Measurements from ENCODE around the gene VPS29.
"Not testable (repeated sequence)": the region's sequence is repeated elsewhere in the genome, so short reads cannot be mapped to it uniquely, and the experiment has no call there.

Gene VPS29

GRCh38 chr12:110501752-110502738, at the start of gene VPS29, which contains the start of gene RAD9B:
VPS29 (minus strand) TSS chr12:110502111; CDS start chr12:110502051, 60 bp downstream.
RAD9B (plus strand) TSS chr12:110502331; CDS start chr12:110502338, 7 bp downstream.
- H3K36me3 ChIP-seq (replicated peaks) = peaks cover 4% of the 10 kb centered on the region
- H3K4me1 ChIP-seq = peaks cover 21% of the 10 kb centered on the region
- DNase-seq (ENCODE audit: low spot score in 2 of 2) = peak; percentile 97 to 99
- H3K9me3 ChIP-seq = no peaks in the 10 kb centered on the region
- in situ Hi-C loops (cut with MboI; ENCODE audit: low sequenced_read_pairs) = no loop called here
- H3K27me3 ChIP-seq (ENCODE audit: low read depth) = no peaks in the 10 kb centered on the region
- peak within 1 kb of the TSS; percentile 93 for H3K4me3 ChIP-seq

DNA sequence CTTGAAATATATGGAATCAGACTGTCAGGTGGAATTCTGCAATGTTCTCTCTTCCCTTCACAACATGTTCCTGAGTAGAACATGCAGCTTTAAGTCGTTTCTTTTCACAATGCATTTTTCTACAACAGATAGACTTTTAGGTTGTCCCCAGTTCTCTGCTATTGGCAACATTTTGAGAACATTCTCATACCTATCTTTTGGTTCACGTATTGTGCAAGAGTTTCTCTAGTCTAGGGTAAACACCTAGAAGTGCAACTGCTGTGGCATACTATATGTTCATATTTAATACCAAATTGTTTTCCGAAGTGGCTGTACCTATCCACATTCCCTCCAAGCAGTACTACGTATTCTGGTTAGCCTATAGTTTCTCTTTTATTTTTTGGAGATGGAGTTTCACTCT, 49.1 kb upstream of the VPS29 start:
- in situ Hi-C loops (cut with MboI; ENCODE audit: low sequenced_read_pairs) = no loop called here
- DNase-seq (ENCODE audit: low spot score in 2 of 2) = no peak
- Histone ChIP-seq H3K9me3 (no peaks in the 10 kb centered on the region), H3K4me3 (no peak overlapping the region), H3K4me1 (peaks cover 6% of the 10 kb centered on the region), H3K36me3 (replicated peaks) (peaks cover 15% of the 10 kb centered on the region), H3K27me3 (ENCODE audit: low read depth) (no peaks in the 10 kb centered on the region)

DNA sequence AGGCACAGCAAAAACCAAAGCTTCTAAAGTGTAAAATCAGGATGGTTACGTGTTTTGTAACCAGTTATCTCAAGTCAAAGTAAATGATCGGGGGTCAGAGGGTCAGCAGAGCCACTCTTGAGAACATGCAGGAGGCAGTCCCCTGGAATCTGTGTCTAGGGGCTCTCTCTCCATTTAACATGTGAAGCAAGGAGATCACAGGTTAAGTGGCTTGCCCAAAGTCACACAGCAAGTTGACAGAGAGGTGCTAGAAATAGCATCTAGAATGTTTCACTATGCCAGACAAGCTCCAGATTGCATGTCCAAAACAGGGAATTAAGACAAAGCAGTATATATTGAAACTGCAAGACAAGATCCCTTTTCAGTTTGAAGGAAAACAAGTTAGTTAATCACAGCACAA, 47.8 kb upstream of the VPS29 start:
- Histone ChIP-seq H3K4me3 (no peak overlapping the region), H3K4me1 (no peaks in the 10 kb centered on the region), H3K36me3 (replicated peaks) (peaks cover 23% of the 10 kb centered on the region), H3K27me3 (ENCODE audit: low read depth) (no peaks in the 10 kb centered on the region), H3K9me3 (no peaks in the 10 kb centered on the region)
- in situ Hi-C loops (cut with MboI; ENCODE audit: low sequenced_read_pairs) = no loop called here
- DNase-seq (ENCODE audit: low spot score in 2 of 2) = no peak

DNA sequence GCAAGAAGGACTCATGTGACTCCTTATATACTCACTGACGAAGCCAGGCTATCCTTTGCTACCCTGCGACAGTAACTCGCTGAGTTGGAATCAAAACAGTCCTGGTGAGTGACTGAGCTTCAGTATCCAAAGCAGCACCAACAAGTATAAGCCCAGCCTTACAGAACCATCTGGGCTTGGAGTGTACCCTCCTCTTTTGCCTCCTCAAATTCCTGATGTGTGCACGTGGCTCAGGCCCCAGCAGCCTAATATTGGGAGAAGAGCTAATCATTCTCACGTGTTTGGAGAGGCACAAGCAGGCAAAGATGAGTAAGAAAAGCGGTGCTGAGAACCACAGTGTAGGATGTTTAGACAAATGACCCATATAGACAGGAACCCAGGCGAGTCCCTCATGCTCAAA, 46.8 kb upstream of the VPS29 start:
- in situ Hi-C loops (cut with MboI; ENCODE audit: low sequenced_read_pairs) = no loop called here
- no peaks in the 10 kb centered on the region for H3K4me1 ChIP-seq
- no peaks in the 10 kb centered on the region for H3K9me3 ChIP-seq
- no peak for DNase-seq (ENCODE audit: low spot score in 2 of 2)
- no peaks in the 10 kb centered on the region for H3K27me3 ChIP-seq (ENCODE audit: low read depth)
- peaks cover 25% of the 10 kb centered on the region for H3K36me3 ChIP-seq (replicated peaks)
- no peak overlapping the region for H3K4me3 ChIP-seq

- in situ Hi-C loops (cut with MboI; ENCODE audit: low sequenced_read_pairs) = no loop called here
- no peaks in the 10 kb centered on the region for H3K4me1 ChIP-seq
- DNase-seq (ENCODE audit: low spot score in 2 of 2) = no peak
- H3K4me3 ChIP-seq = no peak overlapping the region
- H3K27me3 ChIP-seq (ENCODE audit: low read depth) = no peaks in the 10 kb centered on the region
- H3K36me3 ChIP-seq (replicated peaks) = peaks cover 25% of the 10 kb centered on the region
- H3K9me3 ChIP-seq = no peaks in the 10 kb centered on the region
Observed at GRCh38 chr12:110547090-110547489, 45.2 kb upstream of the VPS29 start.

- in situ Hi-C loops (cut with MboI; ENCODE audit: low sequenced_read_pairs) = no loop called here
- H3K4me1 ChIP-seq = no peaks in the 10 kb centered on the region
- H3K36me3 ChIP-seq (replicated peaks) = peaks cover 21% of the 10 kb centered on the region
- H3K9me3 ChIP-seq = no peaks in the 10 kb centered on the region
- no peak for DNase-seq (ENCODE audit: low spot score in 2 of 2)
- H3K4me3 ChIP-seq = no peak overlapping the region
- H3K27me3 ChIP-seq (ENCODE audit: low read depth) = no peaks in the 10 kb centered on the region
Observed at GRCh38 chr12:110546339-110546738, 44.4 kb upstream of the VPS29 start.

DNA sequence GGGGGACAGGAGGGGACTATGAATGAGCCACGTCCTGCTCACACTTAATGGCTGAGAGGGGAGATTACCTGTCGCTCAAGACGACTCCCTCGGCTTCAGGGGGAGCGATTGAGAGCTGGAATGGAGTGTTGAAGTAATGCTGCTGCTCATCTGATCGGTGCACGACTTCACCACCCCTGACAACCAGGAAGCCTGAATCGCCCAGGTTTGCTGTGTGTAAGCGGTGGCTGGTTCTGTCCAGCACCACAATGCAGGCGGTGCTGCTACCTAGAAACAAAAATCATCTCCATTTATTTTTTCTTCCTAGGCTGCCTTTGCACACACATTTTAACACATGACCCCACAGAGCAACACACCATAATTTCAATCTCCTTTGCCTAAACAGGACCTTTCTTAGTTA, 43.9 kb upstream of the VPS29 start:
- Histone ChIP-seq H3K9me3 (no peaks in the 10 kb centered on the region), H3K4me1 (no peaks in the 10 kb centered on the region), H3K27me3 (ENCODE audit: low read depth) (no peaks in the 10 kb centered on the region), H3K4me3 (no peak overlapping the region), H3K36me3 (replicated peaks) (peaks cover 16% of the 10 kb centered on the region)
- in situ Hi-C loops (cut with MboI; ENCODE audit: low sequenced_read_pairs) = no loop called here
- no peak for DNase-seq (ENCODE audit: low spot score in 2 of 2)

- H3K4me1 ChIP-seq; H3K4me3 ChIP-seq; H3K27me3 ChIP-seq (ENCODE audit: low read depth); H3K9me3 ChIP-seq; DNase-seq (ENCODE audit: low spot score in 2 of 2); in situ Hi-C loops (cut with MboI; ENCODE audit: low sequenced_read_pairs): not testable (repeated sequence)
- H3K36me3 ChIP-seq (replicated peaks) = peaks cover 14% of the 10 kb centered on the region
Observed at GRCh38 chr12:110545259-110545658, 43.3 kb upstream of the VPS29 start.

GRCh38 chr12:110543965-110544364, 42.1 kb upstream of the VPS29 start:
- DNase-seq (ENCODE audit: low spot score in 2 of 2) = no peak
- Histone ChIP-seq H3K4me1 (no peaks in the 10 kb centered on the region), H3K27me3 (ENCODE audit: low read depth) (no peaks in the 10 kb centered on the region), H3K9me3 (no peaks in the 10 kb centered on the region), H3K36me3 (replicated peaks) (peaks cover 15% of the 10 kb centered on the region), H3K4me3 (no peak overlapping the region)
- in situ Hi-C loops (cut with MboI; ENCODE audit: low sequenced_read_pairs) = no loop called here

DNA sequence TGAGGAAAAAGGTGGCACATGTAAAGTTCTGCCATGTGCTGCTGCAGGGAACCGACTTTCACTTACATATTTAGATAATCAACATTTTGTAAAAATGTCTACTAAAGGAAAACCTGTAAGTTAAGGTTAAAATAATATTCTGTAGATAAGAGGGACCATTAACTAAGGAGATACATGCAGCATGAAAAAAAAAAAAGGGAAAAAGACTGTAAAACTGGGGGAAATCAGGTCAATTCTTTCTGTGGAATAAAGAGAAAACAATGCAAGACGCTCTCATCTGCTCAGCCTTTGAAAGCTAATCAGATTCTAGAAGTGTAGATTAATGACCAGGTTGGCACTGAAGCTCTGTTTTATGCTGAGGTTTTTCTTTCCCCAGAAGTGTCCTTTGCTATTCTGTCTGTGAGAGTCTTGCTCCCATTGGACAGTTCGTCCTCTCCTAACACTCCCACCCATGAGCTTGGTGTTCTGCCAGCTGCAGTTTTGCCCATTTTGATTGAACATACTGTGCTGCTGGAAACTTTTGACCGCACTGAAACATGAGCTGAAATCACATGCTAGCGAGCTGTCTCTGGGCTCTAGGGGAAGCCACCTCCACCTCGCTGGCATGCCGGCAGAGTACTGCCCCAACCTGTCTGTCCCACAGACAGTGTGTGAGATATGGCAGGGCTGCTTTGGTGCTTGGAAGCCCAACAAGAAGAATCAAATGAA, 41.5 kb upstream of the VPS29 start:
- peaks cover 20% of the 10 kb centered on the region for H3K36me3 ChIP-seq (replicated peaks)
- H3K27me3 ChIP-seq (ENCODE audit: low read depth) = no peaks in the 10 kb centered on the region
- DNase-seq (ENCODE audit: low spot score in 2 of 2) = no peak
- no peaks in the 10 kb centered on the region for H3K4me1 ChIP-seq
- in situ Hi-C loops (cut with MboI; ENCODE audit: low sequenced_read_pairs) = no loop called here
- H3K9me3 ChIP-seq = no peaks in the 10 kb centered on the region
- H3K4me3 ChIP-seq = no peak overlapping the region

DNA sequence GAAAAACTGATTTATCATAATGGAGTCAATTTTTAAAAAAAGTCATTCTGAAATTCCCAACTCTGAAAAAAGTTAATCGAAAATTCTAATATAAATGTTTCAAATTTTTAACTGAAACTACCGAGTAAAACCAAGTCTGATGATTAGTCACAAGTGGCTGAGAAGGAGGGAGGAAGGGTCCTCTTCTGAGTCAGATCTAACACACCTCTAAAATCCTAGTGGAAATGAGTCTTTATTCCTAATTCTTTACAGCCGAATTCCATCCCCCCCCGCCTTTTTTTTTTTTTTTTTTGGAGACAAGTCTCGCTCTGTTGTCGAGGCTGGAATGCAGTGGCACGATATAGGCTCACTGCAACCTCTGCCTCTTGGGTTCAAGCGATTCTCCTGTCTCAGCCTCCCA, 38.1 kb upstream of the VPS29 start:
- Histone ChIP-seq H3K4me3 (no peak overlapping the region), H3K4me1 (peaks cover 23% of the 10 kb centered on the region), H3K27me3 (ENCODE audit: low read depth) (no peaks in the 10 kb centered on the region), H3K36me3 (replicated peaks) (peaks cover 33% of the 10 kb centered on the region), H3K9me3 (no peaks in the 10 kb centered on the region)
- DNase-seq (ENCODE audit: low spot score in 2 of 2) = no peak
- in situ Hi-C loops (cut with MboI; ENCODE audit: low sequenced_read_pairs) = no loop called here

DNA sequence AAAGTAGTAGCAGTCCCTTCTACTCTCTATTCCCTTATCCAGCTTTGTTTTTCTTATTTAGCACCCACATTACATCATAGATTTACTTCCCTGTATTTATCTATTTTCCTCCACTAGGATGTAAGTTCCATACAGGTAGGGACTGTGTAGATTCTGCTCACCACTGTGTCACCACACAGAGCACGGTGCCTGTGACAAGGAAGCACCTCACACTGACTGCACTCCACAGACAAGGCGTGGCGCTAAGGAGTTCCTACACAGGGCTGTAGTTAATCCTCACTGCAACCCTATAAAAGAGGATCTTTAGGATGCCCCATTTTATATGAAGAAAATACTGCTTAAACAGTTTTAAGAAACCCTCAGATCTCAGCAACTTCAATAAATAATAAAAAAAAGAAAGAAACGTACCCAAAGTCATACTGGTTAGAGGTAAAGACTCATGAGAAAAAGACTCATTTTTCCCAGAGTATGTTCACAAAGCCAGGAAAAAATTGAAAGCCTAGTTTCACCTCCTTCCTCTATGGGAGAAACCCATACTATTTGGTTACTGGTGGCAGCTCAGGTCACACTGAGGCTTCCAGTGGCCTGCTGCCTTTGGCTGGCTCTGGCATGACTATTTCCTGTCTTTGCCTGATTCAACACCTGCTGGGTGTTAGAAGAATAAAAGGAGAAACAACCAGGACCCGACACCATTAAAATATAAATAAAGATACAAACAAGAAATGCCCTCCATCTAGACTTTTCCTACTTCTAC, 37.1 kb upstream of the VPS29 start:
- DNase-seq (ENCODE audit: low spot score in 2 of 2) = no peak
- H3K4me1 ChIP-seq = peaks cover 23% of the 10 kb centered on the region
- no peak overlapping the region for H3K4me3 ChIP-seq
- H3K9me3 ChIP-seq = no peaks in the 10 kb centered on the region
- peaks cover 27% of the 10 kb centered on the region for H3K36me3 ChIP-seq (replicated peaks)
- no peaks in the 10 kb centered on the region for H3K27me3 ChIP-seq (ENCODE audit: low read depth)
- in situ Hi-C loops (cut with MboI; ENCODE audit: low sequenced_read_pairs) = no loop called here

- H3K36me3 ChIP-seq (replicated peaks) = peaks cover 27% of the 10 kb centered on the region
- H3K27me3 ChIP-seq (ENCODE audit: low read depth) = no peaks in the 10 kb centered on the region
- no peak for DNase-seq (ENCODE audit: low spot score in 2 of 2)
- H3K9me3 ChIP-seq = no peaks in the 10 kb centered on the region
- H3K4me1 ChIP-seq = peaks cover 23% of the 10 kb centered on the region
- in situ Hi-C loops (cut with MboI; ENCODE audit: low sequenced_read_pairs) = no loop called here
- H3K4me3 ChIP-seq = no peak overlapping the region
Observed at GRCh38 chr12:110537605-110538409, 35.9 kb upstream of the VPS29 start.
